Activated naive CD8-positive, alpha-beta T cell treated with anti-CD3 and anti-CD28 coated beads for 36 hours (primary cell): ENCODE data around the gene DAGLA. TPM values are rescaled to one million over a fixed set of nuclear protein-coding genes. Genes with fewer than 3 reads are reported as not detected.

ENCODE experiments used
- DNase-seq: peaks from one replicate; pipeline ENCODE4 v3.0.0; 2021
- H3K27ac Mint-ChIP-seq: one replicate; pipeline ENCODE4 v1.8.0; 2022; ENCODE audit warnings: mild to moderate bottlenecking, moderate library complexity, mixed read lengths
- H3K27me3 Mint-ChIP-seq: one replicate; pipeline ENCODE4 v1.8.0; 2022; ENCODE audit warnings: mild to moderate bottlenecking, mixed read lengths
- H3K36me3 Mint-ChIP-seq: one replicate; pipeline ENCODE4 v1.8.0; 2021; ENCODE audit warnings: mild to moderate bottlenecking, mixed read lengths
- H3K4me1 Mint-ChIP-seq: one replicate; pipeline ENCODE4 v1.8.0; 2021; ENCODE audit warnings: mixed read lengths
- H3K4me3 Mint-ChIP-seq: one replicate; pipeline ENCODE4 v1.8.0; 2022; ENCODE audit warnings: mild to moderate bottlenecking, moderate library complexity, mixed read lengths
- H3K9me3 Mint-ChIP-seq: one replicate; pipeline ENCODE4 v1.8.0; 2022; ENCODE audit warnings: mixed read lengths
- total RNA-seq, 2 experiments: library from RNA; stranded (reverse); gene quantifications; one replicate each; pipeline ENCODE4 v1.2.3, GENCODE V29; 2021

The DAGLA gene
- total RNA-seq, 2 experiments from 2014 or later, result 0.12 to 0.22 TPM

GRCh38 chr11:61694946-61695706 lies 14.9 kb downstream of the DAGLA start:
- Mint-ChIP-seq H3K4me3 (peak overlapping the region; percentile 51), H3K27ac (peak overlapping the region; percentile 79), H3K4me1 (peaks cover 20% of the 10 kb centered on the region), H3K9me3 (no peaks in the 10 kb centered on the region), H3K27me3 (no peaks in the 10 kb centered on the region), H3K36me3 (no peaks in the 10 kb centered on the region)
- no peak for DNase-seq

- DNase-seq, result peak; percentile 95
- Mint-ChIP-seq H3K4me1 (peaks cover 20% of the 10 kb centered on the region), H3K9me3 (no peaks in the 10 kb centered on the region), H3K27ac (peak overlapping the region; percentile 79), H3K4me3 (peak overlapping the region; percentile 51), H3K27me3 (no peaks in the 10 kb centered on the region), H3K36me3 (no peaks in the 10 kb centered on the region)
Measured at GRCh38 chr11:61695917-61696316, 15.7 kb downstream of the DAGLA start.

GRCh38 chr11:61696602-61697001 lies 16.4 kb downstream of the DAGLA start:
- peaks cover 20% of the 10 kb centered on the region for H3K4me1 Mint-ChIP-seq
- no peaks in the 10 kb centered on the region for H3K27me3 Mint-ChIP-seq
- no peak for DNase-seq
- H3K27ac Mint-ChIP-seq, result no peak overlapping the region
- no peaks in the 10 kb centered on the region for H3K36me3 Mint-ChIP-seq
- no peaks in the 10 kb centered on the region for H3K9me3 Mint-ChIP-seq
- no peak overlapping the region for H3K4me3 Mint-ChIP-seq

- H3K27ac Mint-ChIP-seq, result no peak overlapping the region
- H3K4me1 Mint-ChIP-seq, result peaks cover 20% of the 10 kb centered on the region
Measured at GRCh38 chr11:61697078-61697502, 16.9 kb downstream of the DAGLA start.

GRCh38 chr11:61697764-61698163 lies 17.6 kb downstream of the DAGLA start:
- no peak for DNase-seq
- Mint-ChIP-seq H3K4me3 (no peak overlapping the region), H3K27ac (no peak overlapping the region), H3K36me3 (no peaks in the 10 kb centered on the region), H3K4me1 (peaks cover 20% of the 10 kb centered on the region), H3K27me3 (no peaks in the 10 kb centered on the region), H3K9me3 (no peaks in the 10 kb centered on the region)

More at GRCh38 chr11:61697078-61697502, 16.9 kb downstream of the DAGLA start:
- no peak for DNase-seq
- Mint-ChIP-seq H3K9me3 (no peaks in the 10 kb centered on the region), H3K36me3 (no peaks in the 10 kb centered on the region), H3K27me3 (no peaks in the 10 kb centered on the region), H3K4me3 (no peak overlapping the region)

- no peak for DNase-seq
- Mint-ChIP-seq H3K4me3 (no peak overlapping the region), H3K27me3 (no peaks in the 10 kb centered on the region), H3K9me3 (no peaks in the 10 kb centered on the region), H3K36me3 (no peaks in the 10 kb centered on the region), H3K4me1 (peaks cover 20% of the 10 kb centered on the region), H3K27ac (peak overlapping the region; percentile 48)
Measured at GRCh38 chr11:61698173-61698948, 18.2 kb downstream of the DAGLA start.

GRCh38 chr11:61699737-61700160 lies 19.6 kb downstream of the DAGLA start:
- Mint-ChIP-seq H3K27ac (no peak overlapping the region), H3K36me3 (no peaks in the 10 kb centered on the region), H3K4me1 (peaks cover 20% of the 10 kb centered on the region), H3K9me3 (no peaks in the 10 kb centered on the region), H3K4me3 (no peak overlapping the region), H3K27me3 (no peaks in the 10 kb centered on the region)
- DNase-seq, result no peak

GRCh38 chr11:61700212-61700611 lies 20.0 kb downstream of the DAGLA start:
- H3K4me3 Mint-ChIP-seq, result no peak overlapping the region
- DNase-seq, result no peak
- no peaks in the 10 kb centered on the region for H3K27me3 Mint-ChIP-seq
- no peak overlapping the region for H3K27ac Mint-ChIP-seq
- no peaks in the 10 kb centered on the region for H3K36me3 Mint-ChIP-seq
- H3K9me3 Mint-ChIP-seq, result no peaks in the 10 kb centered on the region
- H3K4me1 Mint-ChIP-seq, result peaks cover 20% of the 10 kb centered on the region

GRCh38 chr11:61700720-61701119 lies 20.5 kb downstream of the DAGLA start:
- Mint-ChIP-seq H3K36me3 (no peaks in the 10 kb centered on the region), H3K4me1 (peaks cover 17% of the 10 kb centered on the region)

GRCh38 chr11:61701242-61701886 lies 21.2 kb downstream of the DAGLA start:
- Mint-ChIP-seq H3K27ac (no peak overlapping the region), H3K36me3 (no peaks in the 10 kb centered on the region), H3K4me3 (no peak overlapping the region), H3K9me3 (no peaks in the 10 kb centered on the region), H3K4me1 (peaks cover 12% of the 10 kb centered on the region), H3K27me3 (no peaks in the 10 kb centered on the region)
- DNase-seq, result no peak

More at GRCh38 chr11:61700720-61701119, 20.5 kb downstream of the DAGLA start:
- Mint-ChIP-seq H3K9me3 (no peaks in the 10 kb centered on the region), H3K27me3 (no peaks in the 10 kb centered on the region), H3K4me3 (no peak overlapping the region), H3K27ac (no peak overlapping the region)
- DNase-seq, result no peak

- no peak overlapping the region for H3K27ac Mint-ChIP-seq
- H3K9me3 Mint-ChIP-seq, result no peaks in the 10 kb centered on the region
- H3K27me3 Mint-ChIP-seq, result no peaks in the 10 kb centered on the region
- no peak for DNase-seq
- peaks cover 8% of the 10 kb centered on the region for H3K4me1 Mint-ChIP-seq
- H3K36me3 Mint-ChIP-seq, result no peaks in the 10 kb centered on the region
- no peak overlapping the region for H3K4me3 Mint-ChIP-seq
Measured at GRCh38 chr11:61702701-61703312, 22.6 kb downstream of the DAGLA start.

- DNase-seq, result no peak
- H3K36me3 Mint-ChIP-seq, result no peaks in the 10 kb centered on the region
- H3K4me3 Mint-ChIP-seq, result no peak overlapping the region
- H3K27ac Mint-ChIP-seq, result no peak overlapping the region
- no peaks in the 10 kb centered on the region for H3K27me3 Mint-ChIP-seq
- H3K4me1 Mint-ChIP-seq, result no peaks in the 10 kb centered on the region
- no peaks in the 10 kb centered on the region for H3K9me3 Mint-ChIP-seq
Measured at GRCh38 chr11:61704838-61705237, 24.6 kb downstream of the DAGLA start.

GRCh38 chr11:61706452-61707400 lies 26.5 kb downstream of the DAGLA start:
- Mint-ChIP-seq H3K36me3 (no peaks in the 10 kb centered on the region), H3K27me3 (no peaks in the 10 kb centered on the region), H3K27ac (no peak overlapping the region), H3K4me3 (no peak overlapping the region), H3K4me1 (no peaks in the 10 kb centered on the region), H3K9me3 (no peaks in the 10 kb centered on the region)
- no peak for DNase-seq

GRCh38 chr11:61707574-61707973 lies 27.4 kb downstream of the DAGLA start:
- Mint-ChIP-seq H3K4me1 (no peaks in the 10 kb centered on the region), H3K9me3 (no peaks in the 10 kb centered on the region), H3K27me3 (no peaks in the 10 kb centered on the region), H3K4me3 (no peak overlapping the region), H3K27ac (no peak overlapping the region), H3K36me3 (no peaks in the 10 kb centered on the region)
- no peak for DNase-seq
